H1 (cell line): ENCODE measurements around the gene KLHDC10. TPM values are rescaled to one million over a fixed set of nuclear protein-coding genes. Genes with fewer than 3 reads are reported as not detected.

ENCODE experiments used
- CTCF ChIA-PET: fragments of 300-600 bp; sonication (Branson Sonifier 250); formaldehyde crosslinking; loops from one replicate; lab custom pipeline; 2021; ENCODE audit not compliant: partially characterized antibody; lab: Charles Lee
- POLR2A ChIA-PET: fragments of 300-600 bp; sonication (Branson Sonifier 250); formaldehyde crosslinking; loops from one replicate; lab custom pipeline; 2021; ENCODE audit warnings: inconsistent platforms; ENCODE audit not compliant: partially characterized antibody; lab: Charles Lee
- DNase-seq, 2 experiments: peaks; one replicate each; pipeline versions ENCODE4 v3.0.0 to v3.0.0-alpha.2; 2010 to 2022; ENCODE audit warnings: low spot score in 2 of 2, low read depth in 1 of 2, mixed read lengths in 1 of 2
- FAIRE-seq: peaks from 2 replicates; lab custom pipeline; 2011; peaks lifted over from hg19 to GRCh38; lab: Jason Lieb, UNC
- H2AFZ ChIP-seq: 2 replicates; pipeline ENCODE4 v1.8.1; 2012; ENCODE audit warnings: low read length, inconsistent platforms
- H2AK5ac ChIP-seq: 2 replicates; pipeline ENCODE4 v1.6.1; 2013; ENCODE audit warnings: low read depth, low read length
- H2BK120ac ChIP-seq: replicated peaks from 2 replicates; pipeline ENCODE3; 2013; ENCODE audit warnings: low read depth, low read length, inconsistent platforms
- H2BK12ac ChIP-seq: 2 replicates; pipeline ENCODE4 v1.6.1; 2013; ENCODE audit warnings: low read depth, low read length
- H2BK15ac ChIP-seq: 2 replicates; pipeline ENCODE4 v1.6.1; 2013; ENCODE audit warnings: low read length
- H2BK20ac ChIP-seq: 2 replicates; pipeline ENCODE4 v1.6.1; 2013; ENCODE audit warnings: low read length
- H2BK5ac ChIP-seq: 2 replicates; pipeline ENCODE4 v1.6.1; 2013; ENCODE audit warnings: low read depth, low read length
- H3K14ac ChIP-seq: 2 replicates; pipeline ENCODE4 v1.6.1; 2013; ENCODE audit warnings: inconsistent platforms; ENCODE audit not compliant: insufficient read length
- H3K18ac ChIP-seq: 2 replicates; pipeline ENCODE4 v1.6.1; 2013; ENCODE audit warnings: low read length; ENCODE audit errors: extremely low read depth
- H3K23ac ChIP-seq: 2 replicates; pipeline ENCODE4 v1.6.1; 2013; ENCODE audit warnings: inconsistent platforms; ENCODE audit not compliant: insufficient read length
- H3K23me2 ChIP-seq: 2 replicates; pipeline ENCODE4 v1.6.1; 2013; ENCODE audit warnings: low read depth, low read length
- H3K27ac ChIP-seq: 2 replicates; pipeline ENCODE4 v1.6.1; 2011; ENCODE audit warnings: low read depth, low read length, inconsistent platforms
- H3K27me3 ChIP-seq, 4 experiments: replicated peaks in 1 of 4; 1 replicate in 1 of 4; 2 replicates in 3 of 4; pipeline versions ENCODE4 v1.6.1 to v1.8.1; 2011 to 2013; ENCODE audit warnings: low read length in 3 of 4, mild to moderate bottlenecking in 3 of 4, inconsistent platforms in 2 of 4, mixed read lengths in 2 of 4, moderate library complexity in 1 of 4; ENCODE audit not compliant: control insufficient read depth in 3 of 4, insufficient read depth in 3 of 4; ENCODE audit errors: extremely low read depth in 1 of 4
- H3K36me3 ChIP-seq, 4 experiments: 2 replicates each; pipeline versions ENCODE4 v1.6.1 to v1.8.1; 2011 to 2013; ENCODE audit warnings: mild to moderate bottlenecking in 4 of 4, low read length in 3 of 4, moderate library complexity in 2 of 4, control low read depth in 1 of 4, inconsistent platforms in 1 of 4; ENCODE audit not compliant: insufficient read depth in 4 of 4, control insufficient read depth in 2 of 4
- H3K4ac ChIP-seq: replicated peaks from 2 replicates; pipeline ENCODE3; 2013; ENCODE audit warnings: low read length, low read depth, mixed read lengths, inconsistent platforms; ENCODE audit not compliant: insufficient read length
- H3K4me1 ChIP-seq, 4 experiments: replicated peaks in 1 of 4; 1 replicate in 1 of 4; 2 replicates in 3 of 4; pipeline versions ENCODE4 v1.6.1 to v1.8.1; 2011 to 2013; ENCODE audit warnings: low read length in 3 of 4, inconsistent platforms in 2 of 4, mixed read lengths in 1 of 4; ENCODE audit not compliant: insufficient read depth in 4 of 4, control insufficient read depth in 3 of 4
- H3K4me2 ChIP-seq, 2 experiments: 2 replicates each; pipeline versions ENCODE4 v1.6.1 to v1.8.1; 2011 to 2013; ENCODE audit warnings: low read depth in 2 of 2, low read length in 2 of 2, control low read depth in 1 of 2, inconsistent platforms in 1 of 2, mild to moderate bottlenecking in 1 of 2; ENCODE audit not compliant: insufficient read depth in 1 of 2
- H3K4me3 ChIP-seq, 4 experiments: fragments of 200-600, 300-600 bp in 1 of 4; sonication (generic), shearing (Covaris generic), sonication (Bioruptor Twin) in 1 of 4; 2 replicates each; pipeline versions ENCODE4 v1.5.1 to v1.8.1; 2011 to 2016; ENCODE audit warnings: low read length in 4 of 4, low read depth in 3 of 4, control low read depth in 2 of 4, inconsistent platforms in 2 of 4, mild to moderate bottlenecking in 2 of 4, mixed read lengths in 1 of 4, moderate library complexity in 1 of 4; ENCODE audit not compliant: insufficient read depth in 2 of 4; ENCODE audit errors: extremely low read depth in 1 of 4
- H3K56ac ChIP-seq: replicated peaks from 2 replicates; pipeline ENCODE3; 2013; ENCODE audit warnings: low read depth, mild to moderate bottlenecking, mixed read lengths, low read length, inconsistent platforms; ENCODE audit not compliant: insufficient read length
- H3K79me1 ChIP-seq: 2 replicates; pipeline ENCODE4 v1.6.1; 2013; ENCODE audit warnings: low read depth, low read length, control low read depth
- H3K79me2 ChIP-seq, 2 experiments: 2 replicates each; pipeline versions ENCODE4 v1.6.1 to v1.8.1; 2012 to 2013; ENCODE audit warnings: low read length in 2 of 2, mild to moderate bottlenecking in 2 of 2, inconsistent platforms in 1 of 2; ENCODE audit not compliant: insufficient read depth in 2 of 2, control insufficient read depth in 1 of 2
- H3K9ac ChIP-seq, 4 experiments: replicated peaks in 1 of 4; 1 replicate in 1 of 4; 2 replicates in 3 of 4; pipeline versions ENCODE4 v1.6.1 to v1.8.1; 2011 to 2013; ENCODE audit warnings: low read depth in 3 of 4, low read length in 3 of 4, control low read depth in 2 of 4, mild to moderate bottlenecking in 2 of 4, moderate library complexity in 2 of 4, inconsistent platforms in 1 of 4; ENCODE audit errors: extremely low read depth in 1 of 4
- H3K9me3 ChIP-seq, 2 experiments: 2 replicates each; pipeline versions ENCODE4 v1.6.1 to v1.8.1; 2012 to 2013; ENCODE audit warnings: mild to moderate bottlenecking in 2 of 2, moderate library complexity in 2 of 2, control low read depth in 1 of 2, inconsistent platforms in 1 of 2, low read depth in 1 of 2, low read length in 1 of 2, mixed read lengths in 1 of 2; ENCODE audit not compliant: insufficient read depth in 2 of 2
- H4K20me1 ChIP-seq, 2 experiments: replicated peaks in 1 of 2; 2 replicates each; pipeline versions ENCODE3 to v1.8.1; 2011 to 2013; ENCODE audit warnings: inconsistent platforms in 2 of 2, low read length in 2 of 2, mild to moderate bottlenecking in 1 of 2; ENCODE audit not compliant: insufficient read depth in 2 of 2, control insufficient read depth in 1 of 2
- H4K5ac ChIP-seq: 2 replicates; pipeline ENCODE4 v1.6.1; 2013; ENCODE audit warnings: low read length, low read depth, mixed read lengths, inconsistent platforms; ENCODE audit not compliant: insufficient read length
- H4K8ac ChIP-seq: 2 replicates; pipeline ENCODE4 v1.8.0; 2013; ENCODE audit warnings: mild to moderate bottlenecking, moderate library complexity, low read length, inconsistent platforms; ENCODE audit not compliant: insufficient read depth; ENCODE audit errors: extremely low read depth
- H4K91ac ChIP-seq: replicated peaks from 2 replicates; pipeline ENCODE3; 2013; ENCODE audit warnings: low read length, mixed read lengths, inconsistent platforms; ENCODE audit not compliant: insufficient read length
- BRCA1 ChIP-seq: IDR thresholded peaks from 2 replicates; pipeline ENCODE4 v1.6.1; 2012; ENCODE audit warnings: low read depth, low read length, improper control_type of control experiment
- CHD2 ChIP-seq: IDR thresholded peaks from 2 replicates; pipeline ENCODE4 v1.6.1; 2012; ENCODE audit warnings: low read length, improper control_type of control experiment
- E2F6 ChIP-seq: IDR thresholded peaks from 2 replicates; pipeline ENCODE4 v1.6.1; 2012; ENCODE audit warnings: inconsistent platforms
- EP300 ChIP-seq, 2 experiments: IDR thresholded peaks; 1 replicate in 1 of 2; 2 replicates in 1 of 2; pipeline ENCODE4 v1.6.1; 2011 to 2012; ENCODE audit warnings: low read depth in 2 of 2, low read length in 2 of 2, mild to moderate bottlenecking in 2 of 2, borderline replicate concordance in 1 of 2, inconsistent platforms in 1 of 2, moderate library complexity in 1 of 2
- KDM1A ChIP-seq: fragments of 200-600, 300-600 bp; sonication (generic); IDR thresholded peaks from 2 replicates; pipeline ENCODE4 v1.7.1; 2016; ENCODE audit warnings: mild to moderate bottlenecking, low read length, borderline replicate concordance
- NRF1 ChIP-seq: IDR thresholded peaks from 2 replicates; pipeline ENCODE4 v1.6.1; 2011; ENCODE audit warnings: mild to moderate bottlenecking, low read depth, low read length, improper control_type of control experiment
- RXRA ChIP-seq: IDR thresholded peaks from 2 replicates; pipeline ENCODE4 v1.6.1; 2011; ENCODE audit warnings: low read depth, mild to moderate bottlenecking, low read length, moderate library complexity; ENCODE audit not compliant: insufficient read depth
- SIX5 ChIP-seq: IDR thresholded peaks from 2 replicates; pipeline ENCODE4 v1.6.1; 2011; ENCODE audit warnings: mild to moderate bottlenecking, low read depth, low read length
- TCF12 ChIP-seq: IDR thresholded peaks from 2 replicates; pipeline ENCODE4 v1.6.1; 2011; ENCODE audit warnings: low read depth, mild to moderate bottlenecking, low read length
- WGBS, 2 experiments: shearing (Covaris generic) in 1 of 2; methylation state at CpG; one replicate each; pipeline versions ENCODE4 v1.1.6 to v1.1.7; 2013 to 2015; ENCODE audit warnings: low lambda C conversion rate in 2 of 2, mixed read lengths in 2 of 2, inconsistent platforms in 1 of 2, low coverage in 1 of 2, missing lambda C conversion rate in 1 of 2; ENCODE audit not compliant: insufficient replicate concordance in 2 of 2, insufficient coverage in 1 of 2, insufficient read length in 1 of 2; ENCODE audit errors: extremely low coverage in 1 of 2, missing lambda C conversion rate in 1 of 2; 5-methylcytosine and 5-hydroxymethylcytosine counted together
- polyA plus RNA-seq, 7 experiments: library from polyadenylated mRNA; depleted of rRNA in 3 of 7; stranded (reverse) in 5 of 7; unstranded in 2 of 7; fragments of >200 nt in 5 of 7; fragments of 200-250 nt in 2 of 7; gene quantifications; 1 replicate in 5 of 7; 2 replicates in 1 of 7; 4 replicates in 1 of 7; pipeline versions ENCODE4 v1.2.1 to v1.2.3, GENCODE V29; 2011 to 2013; ENCODE audit warnings: missing spikeins in 2 of 7, mixed read lengths in 2 of 7
- total RNA-seq: library from RNA; stranded (reverse); fragmentation: NEBNext Ultra II Directional; extraction: Animal tissue kit (Norgen Biotek cat#: 25700); gene quantifications from 2 replicates; pipeline ENCODE4 v1.2.1, GENCODE V29; 2021
- TF ChIP-seq, protein P1 (sequence below): IDR thresholded peaks from 2 replicates; pipeline ENCODE4 v1.6.1; 2012; ENCODE audit warnings: inconsistent platforms
- TF ChIP-seq, protein P2 (sequence below): IDR thresholded peaks from 2 replicates; pipeline ENCODE4 v1.6.1; 2012; ENCODE audit warnings: low read length, inconsistent platforms

KLHDC10 gene
- total and polyA plus RNA-seq, 2 of the 8 experiments (the other 6 are each of a cell fraction or from before 2014, with no cell fraction given): 6.6 to 14.5 TPM

- Histone ChIP-seq H3K9ac (no peak overlapping the region), H3K27me3 (no peaks in the 10 kb centered on the region; a peak in 1 of 7 replicates), H3K4me3 (no peak overlapping the region), H4K91ac (no peak overlapping the region), H3K79me2 (no peaks in the 10 kb centered on the region), H2BK12ac (no peak overlapping the region), H3K27ac (no peak overlapping the region), H3K4me2 (no peak overlapping the region), H3K18ac (no peak overlapping the region), H3K4me1 (peaks cover 0 to 4% (median under 1%) of the 10 kb centered on the region in 4 experiments; a peak in 4 of 7 replicates), H3K4ac (no peak overlapping the region), H2BK5ac (no peak overlapping the region), H3K36me3 (no peaks in the 10 kb centered on the region; a peak in 1 of 8 replicates), H4K20me1 (peaks cover 0 to 11% of the 10 kb centered on the region in 2 experiments), H2BK15ac (no peak overlapping the region), H3K9me3 (no peaks in the 10 kb centered on the region), H3K14ac (no peak overlapping the region), H2BK20ac (no peak overlapping the region), H2AK5ac (no peak overlapping the region), H3K23me2 (peaks cover 12% of the 10 kb centered on the region; the same call in 1 of the 2 replicates), H2BK120ac (no peak overlapping the region), H3K56ac (no peak overlapping the region), H4K8ac (no peak overlapping the region; the same call in 1 of the 2 replicates), H3K79me1 (no peaks in the 10 kb centered on the region), H2AFZ (no peak overlapping the region), H4K5ac (no peak overlapping the region), H3K23ac (no peak overlapping the region)
- WGBS, 2 experiments: 82% methylated on average over 9 of the region's 11 CpGs; no CpG with 5 or more reads in 1 of the 2 experiments
- no peak for TF ChIP-seq SIX5
- TF ChIP-seq, protein P1, sequence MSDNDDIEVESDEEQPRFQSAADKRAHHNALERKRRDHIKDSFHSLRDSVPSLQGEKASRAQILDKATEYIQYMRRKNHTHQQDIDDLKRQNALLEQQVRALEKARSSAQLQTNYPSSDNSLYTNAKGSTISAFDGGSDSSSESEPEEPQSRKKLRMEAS: peak; percentile 30; the same call in 1 of the 2 replicates
- no peak for TF ChIP-seq TCF12
- TF ChIP-seq, protein P2, sequence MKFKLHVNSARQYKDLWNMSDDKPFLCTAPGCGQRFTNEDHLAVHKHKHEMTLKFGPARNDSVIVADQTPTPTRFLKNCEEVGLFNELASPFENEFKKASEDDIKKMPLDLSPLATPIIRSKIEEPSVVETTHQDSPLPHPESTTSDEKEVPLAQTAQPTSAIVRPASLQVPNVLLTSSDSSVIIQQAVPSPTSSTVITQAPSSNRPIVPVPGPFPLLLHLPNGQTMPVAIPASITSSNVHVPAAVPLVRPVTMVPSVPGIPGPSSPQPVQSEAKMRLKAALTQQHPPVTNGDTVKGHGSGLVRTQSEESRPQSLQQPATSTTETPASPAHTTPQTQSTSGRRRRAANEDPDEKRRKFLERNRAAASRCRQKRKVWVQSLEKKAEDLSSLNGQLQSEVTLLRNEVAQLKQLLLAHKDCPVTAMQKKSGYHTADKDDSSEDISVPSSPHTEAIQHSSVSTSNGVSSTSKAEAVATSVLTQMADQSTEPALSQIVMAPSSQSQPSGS: no peak
- no peak for TF ChIP-seq EP300 (IDR thresholded peaks at IDR 0.05; ENCODE audit: borderline replicate concordance in 1 of 2, low read depth in 2 of 2, low read length in 2 of 2)
- no peak for TF ChIP-seq RXRA
- TF ChIP-seq BRCA1: no peak
- TF ChIP-seq KDM1A: no peak
- no peak for TF ChIP-seq NRF1
- no peak for TF ChIP-seq CHD2
- peak; percentile 39; the same call in 1 of the 2 replicates for TF ChIP-seq E2F6
- DNase-seq (peak in 1 of 2 experiments; percentile 54), FAIRE-seq (no peak)
- POLR2A ChIA-PET: interaction anchor here (1.5 kb wide), 1 partner anchor 55 kb away, joined by 4 read pairs; the partner anchor contains the start of gene TMEM209
- CTCF ChIA-PET: interaction anchor here (1.1 to 1.3 kb wide), 2 partner anchors 67 to 88 kb away, joined by 3 to 6 read pairs; no protein-coding TSS in a partner anchor
Measured at GRCh38 chr7:130150587-130150986, 80.3 kb downstream of the KLHDC10 start.
